IMR-90 (cell line): ENCODE data around the gene JAGN1. TPM values are rescaled to one million over a fixed set of nuclear protein-coding genes. Genes with fewer than 3 reads are reported as not detected.

Source experiments
- ATAC-seq: fragments of 200-7000 bp; cut with Tn5 transposase; 2 replicates; pipeline ENCODE4 v1.9.1; 2020; ENCODE audit warnings: low read depth, mild to moderate bottlenecking, moderate library complexity
- BruUV-seq: library from RNA; stranded (reverse); fragments of 400-500 nt; replicated peaks from 2 replicates; lab custom pipeline; 2021; lab: Mats Ljungman, UMichigan
- CTCF ChIA-PET: fragments of 300-600 bp; formaldehyde crosslinking; extraction: SDS; loops from one replicate; lab custom pipeline; 2021; ENCODE audit warnings: antibody characterized with exemption; lab: Yijun Ruan, JAX
- POLR2A ChIA-PET: fragments of 300-600 bp; sonication (Branson Sonifier 250); formaldehyde crosslinking; loops from one replicate; lab custom pipeline; 2022; ENCODE audit warnings: antibody characterized with exemption; ENCODE audit not compliant: unreplicated experiment; lab: Charles Lee
- DNase-seq: peaks from one replicate; pipeline ENCODE4 v3.0.0; 2013
- H2AFZ ChIP-seq: replicated peaks from 2 replicates; pipeline ENCODE3; 2013; ENCODE audit warnings: low read length, mild to moderate bottlenecking; ENCODE audit not compliant: poor library complexity
- H2AK5ac ChIP-seq: 2 replicates; pipeline ENCODE4 v1.6.1; 2013; ENCODE audit warnings: low read depth, low read length, inconsistent platforms
- H2AK9ac ChIP-seq: replicated peaks from 2 replicates; pipeline ENCODE3; 2013; ENCODE audit warnings: mild to moderate bottlenecking, low read depth, low read length, moderate library complexity; ENCODE audit not compliant: poor library complexity
- H2BK120ac ChIP-seq: 2 replicates; pipeline ENCODE4 v1.6.1; 2013; ENCODE audit warnings: low read depth, low read length, inconsistent platforms
- H2BK15ac ChIP-seq: 3 replicates; pipeline ENCODE4 v1.6.1; 2013; ENCODE audit warnings: low read depth, low read length, inconsistent platforms
- H2BK20ac ChIP-seq: 2 replicates; pipeline ENCODE4 v1.6.1; 2013; ENCODE audit warnings: low read depth, mild to moderate bottlenecking, inconsistent platforms, low read length, moderate library complexity
- H2BK5ac ChIP-seq: 2 replicates; pipeline ENCODE4 v1.6.1; 2013; ENCODE audit warnings: mild to moderate bottlenecking, low read depth, low read length, inconsistent platforms; ENCODE audit not compliant: poor library complexity, severe bottlenecking
- H3K14ac ChIP-seq: replicated peaks from 2 replicates; pipeline ENCODE4 v1.6.1; 2013; ENCODE audit warnings: low read depth, low read length, inconsistent platforms
- H3K18ac ChIP-seq: 2 replicates; pipeline ENCODE4 v1.6.1; 2013; ENCODE audit warnings: low read depth, low read length, control low read depth
- H3K23ac ChIP-seq: 2 replicates; pipeline ENCODE4 v1.6.1; 2013; ENCODE audit warnings: low read depth, low read length, inconsistent platforms
- H3K27ac ChIP-seq: 2 replicates; pipeline ENCODE4 v1.5.1; 2013; ENCODE audit warnings: mild to moderate bottlenecking, control low read depth, low read length; ENCODE audit not compliant: insufficient read depth
- H3K27me3 ChIP-seq: 2 replicates; pipeline ENCODE4 v1.6.1; 2013; ENCODE audit warnings: low read length; ENCODE audit not compliant: control insufficient read depth, insufficient read depth
- H3K36me3 ChIP-seq: 2 replicates; pipeline ENCODE4 v1.6.1; 2013; ENCODE audit warnings: low read length, mixed read lengths; ENCODE audit not compliant: control insufficient read depth, insufficient read depth
- H3K4ac ChIP-seq: 2 replicates; pipeline ENCODE4 v1.6.1; 2013; ENCODE audit warnings: low read depth, low read length, inconsistent platforms
- H3K4me1 ChIP-seq: 2 replicates; pipeline ENCODE4 v1.6.1; 2013; ENCODE audit warnings: low read length, mixed read lengths; ENCODE audit not compliant: control insufficient read depth, insufficient read depth
- H3K4me2 ChIP-seq: 2 replicates; pipeline ENCODE4 v1.6.1; 2013; ENCODE audit warnings: low read depth, mild to moderate bottlenecking, control low read depth, low read length, moderate library complexity
- H3K4me3 ChIP-seq: 2 replicates; pipeline ENCODE4 v1.5.1; 2013; ENCODE audit warnings: low read depth, mild to moderate bottlenecking, control low read depth, low read length, moderate library complexity; ENCODE audit not compliant: insufficient read depth
- H3K56ac ChIP-seq: 2 replicates; pipeline ENCODE4 v1.6.1; 2013; ENCODE audit warnings: low read length, inconsistent platforms; ENCODE audit not compliant: insufficient read depth; ENCODE audit errors: extremely low read depth
- H3K79me1 ChIP-seq, 2 experiments: 2 replicates each; pipeline ENCODE4 v1.6.1; 2013; ENCODE audit warnings: low read length in 2 of 2, inconsistent platforms in 1 of 2, low read depth in 1 of 2
- H3K9ac ChIP-seq: 2 replicates; pipeline ENCODE4 v1.6.1; 2013; ENCODE audit warnings: low read depth, low read length, control low read depth
- H3K9me1 ChIP-seq: 2 replicates; pipeline ENCODE4 v1.6.1; 2013; ENCODE audit warnings: low read length, inconsistent platforms; ENCODE audit not compliant: insufficient read depth
- H3K9me3 ChIP-seq: 2 replicates; pipeline ENCODE4 v1.6.1; 2013; ENCODE audit warnings: low read length; ENCODE audit not compliant: control insufficient read depth, insufficient read depth
- H4K20me1 ChIP-seq: 2 replicates; pipeline ENCODE4 v1.6.1; 2013; ENCODE audit warnings: low read length, inconsistent platforms; ENCODE audit not compliant: insufficient read depth
- H4K5ac ChIP-seq: 2 replicates; pipeline ENCODE4 v1.6.1; 2013; ENCODE audit warnings: mild to moderate bottlenecking, low read depth, low read length, control low read depth
- H4K8ac ChIP-seq, 2 experiments: 2 replicates each; pipeline ENCODE4 v1.6.1; 2013; ENCODE audit warnings: low read depth in 2 of 2, low read length in 2 of 2, control low read depth in 1 of 2, inconsistent platforms in 1 of 2
- H4K91ac ChIP-seq: 2 replicates; pipeline ENCODE4 v1.6.1; 2013; ENCODE audit warnings: low read depth, low read length, inconsistent platforms; ENCODE audit not compliant: insufficient read depth
- NFE2L2 ChIP-seq: fragments of 150-350 bp; IDR thresholded peaks from 2 replicates; pipeline ENCODE4 v1.6.1; 2016; ENCODE audit warnings: low read depth, mild to moderate bottlenecking, low read length
- WGBS, 2 experiments: methylation state at CpG; one replicate each; pipeline versions ENCODE4 v1.1.5 to v1.1.7; 2013; ENCODE audit warnings: missing lambda C conversion rate in 2 of 2; ENCODE audit not compliant: insufficient read length in 1 of 2; ENCODE audit errors: extremely low coverage in 2 of 2; 5-methylcytosine and 5-hydroxymethylcytosine counted together
- dilution Hi-C: fragments of 300-500 bp; cut with HindIII; formaldehyde crosslinking; loops from one replicate; pipeline ENCODE4 v1.14.3; 2018; ENCODE audit warnings: low sequenced_read_pairs; ENCODE audit not compliant: unreplicated experiment
- in situ Hi-C: fragments of 300-500 bp; cut with MboI; formaldehyde crosslinking; loops from 3 replicates; pipeline ENCODE4 v1.14.3; 2019; ENCODE audit warnings: low sequenced_read_pairs, inconsistent platforms, mixed read lengths
- intact Hi-C: fragments of 100-400 bp; cut with micrococcal nuclease; formaldehyde crosslinking; loops from 2 replicates; pipeline ENCODE4 v1.10.0; 2022
- polyA plus RNA-seq, 3 experiments: library from polyadenylated mRNA; depleted of rRNA; stranded (reverse); fragments of >200 nt; gene quantifications; 2 replicates each; pipeline ENCODE4 v1.2.3, GENCODE V29; 2012; ENCODE audit warnings: low replicate concordance in 1 of 3
- total RNA-seq: library from RNA; depleted of rRNA; stranded (reverse); fragments of >200 nt; gene quantifications from 2 replicates; pipeline ENCODE4 v1.2.3, GENCODE V29; 2012

The JAGN1 gene
- total and polyA plus RNA-seq, 2 of the 4 experiments (the other 2 are of a cell fraction): 32.7 to 39.3 TPM

DNA sequence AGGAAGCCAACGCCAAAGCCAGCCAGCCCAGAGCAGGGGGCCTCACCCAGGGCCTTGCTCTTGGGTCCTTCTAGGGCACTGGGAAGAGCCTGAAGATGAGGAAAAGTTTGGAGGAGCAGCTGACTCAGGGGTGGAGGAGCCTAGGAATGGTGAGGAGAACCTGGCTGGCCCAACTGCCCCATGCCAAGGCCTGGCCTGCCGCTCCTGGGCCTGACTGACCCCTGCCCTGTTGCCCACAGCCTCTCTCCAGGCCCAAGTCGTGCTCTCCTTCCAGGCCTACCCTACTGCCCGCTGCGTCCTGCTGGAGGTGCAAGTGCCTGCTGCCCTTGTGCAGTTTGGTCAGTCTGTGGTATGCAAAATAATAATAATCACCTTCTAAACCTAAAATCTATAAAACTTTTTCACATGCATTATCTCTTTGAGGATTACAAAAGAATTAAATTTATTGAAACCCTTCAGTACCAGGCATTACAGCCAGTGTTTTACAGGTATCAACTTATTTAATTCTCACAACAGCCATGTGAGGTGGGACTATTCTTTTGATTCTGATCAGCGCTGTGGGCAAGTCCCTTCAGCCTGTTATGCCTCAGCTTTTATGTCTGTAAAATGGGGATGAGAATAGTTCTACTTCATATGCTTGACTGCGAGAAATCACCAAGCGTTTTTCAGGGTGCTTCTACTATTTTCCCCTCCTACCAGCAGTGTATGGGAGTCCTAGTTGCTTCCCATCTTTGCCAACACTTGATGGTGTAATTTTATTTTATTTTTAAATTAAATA lies 28.0 kb downstream of the JAGN1 start:
- no peak overlapping the region for H2BK15ac ChIP-seq
- no peak overlapping the region for H4K91ac ChIP-seq
- H2AK9ac ChIP-seq: peak overlapping the region; percentile 63
- peaks cover 11% of the 10 kb centered on the region for H3K9me1 ChIP-seq
- H3K4ac ChIP-seq: no peak overlapping the region; the same call in 1 of the 2 replicates
- no peak overlapping the region for H2AFZ ChIP-seq
- CTCF ChIA-PET: no interaction called here
- 0 out of 2 replicates have a peak overlapping the region, but pooled peaks have one; percentile 33 for H2AK5ac ChIP-seq
- TF ChIP-seq NFE2L2: no peak
- no peak overlapping the region for H2BK5ac ChIP-seq
- in situ Hi-C loops (no loop called here), dilution Hi-C loops (no loop called here), intact Hi-C loops (loop anchor here (5.0 kb wide), 1 partner anchor 201 kb away; no protein-coding TSS in a partner anchor)
- ATAC-seq: no peak
- POLR2A ChIA-PET: no interaction called here
- no peak overlapping the region for H3K14ac ChIP-seq
- H3K9me3 ChIP-seq: no peaks in the 10 kb centered on the region
- no peak overlapping the region for H3K9ac ChIP-seq
- no peak overlapping the region for H4K5ac ChIP-seq
- H4K20me1 ChIP-seq: no peaks in the 10 kb centered on the region
- H4K8ac ChIP-seq: no peak overlapping the region
- no peak overlapping the region for H3K18ac ChIP-seq
- H3K4me1 ChIP-seq: peaks cover 30% of the 10 kb centered on the region
- H3K27ac ChIP-seq: no peak overlapping the region
- H3K4me3 ChIP-seq: no peak overlapping the region
- no peak overlapping the region for H2BK120ac ChIP-seq
- BruUV-seq: no TSS peak
- H3K36me3 ChIP-seq: peaks cover 3% of the 10 kb centered on the region; the same call in 1 of the 2 replicates
- DNase-seq: no peak
- WGBS, 2 experiments: 100% methylated on average over 1 of the region's 8 CpGs; no CpG with 5 or more reads in 1 of the 2 experiments
- no peak overlapping the region for H2BK20ac ChIP-seq
- H3K4me2 ChIP-seq: no peak overlapping the region
- H3K79me1 ChIP-seq: peaks cover 7 to 38% of the 10 kb centered on the region in 2 experiments; a peak in 3 of 4 replicates
- H3K23ac ChIP-seq: no peak overlapping the region
- no peak overlapping the region for H3K56ac ChIP-seq
- H3K27me3 ChIP-seq: no peaks in the 10 kb centered on the region
